Karpas-422 (cell line): ENCODE data around the gene IL15RA. TPM values are rescaled to one million over a fixed set of nuclear protein-coding genes. Genes with fewer than 3 reads are reported as not detected.

ENCODE experiments used
- DNase-seq: peaks from one replicate; pipeline ENCODE4 v3.0.0-alpha.2; 2015
- H2AFZ ChIP-seq: fragments of 200-600 bp; sonication (generic); 2 replicates; pipeline ENCODE4 v1.6.1; 2014; ENCODE audit warnings: antibody characterized with exemption, low read length, mixed read lengths
- H3K27ac ChIP-seq: fragments of 200-600 bp; sonication (generic); 2 replicates; pipeline ENCODE4 v1.5.1; 2014; ENCODE audit warnings: mild to moderate bottlenecking, low read length, moderate library complexity
- H3K27me3 ChIP-seq: fragments of 200-600 bp; sonication (generic); 2 replicates; pipeline ENCODE4 v1.6.1; 2014; ENCODE audit warnings: low read length, mixed read lengths
- H3K36me3 ChIP-seq: fragments of 200-600 bp; sonication (generic); 2 replicates; pipeline ENCODE4 v1.6.1; 2014; ENCODE audit warnings: low read length, mixed read lengths; ENCODE audit not compliant: insufficient read depth
- H3K4me1 ChIP-seq: fragments of 200-600 bp; sonication (generic); 2 replicates; pipeline ENCODE4 v1.6.1; 2014; ENCODE audit warnings: mild to moderate bottlenecking, low read length, mixed read lengths
- H3K4me2 ChIP-seq: fragments of 200-600 bp; sonication (generic); 2 replicates; pipeline ENCODE4 v1.6.1; 2014; ENCODE audit warnings: low read length, low read depth, mild to moderate bottlenecking; ENCODE audit not compliant: poor library complexity, severe bottlenecking
- H3K4me3 ChIP-seq: fragments of 200-600 bp; sonication (generic); 2 replicates; pipeline ENCODE4 v1.5.1; 2014; ENCODE audit warnings: mild to moderate bottlenecking, antibody characterized with exemption, low read length, mixed read lengths
- H3K79me2 ChIP-seq: fragments of 200-600 bp; sonication (generic); 2 replicates; pipeline ENCODE4 v1.6.1; 2014; ENCODE audit warnings: mild to moderate bottlenecking, low read length, mixed read lengths
- H3K9ac ChIP-seq: fragments of 200-600 bp; sonication (generic); 2 replicates; pipeline ENCODE4 v1.6.0; 2014; ENCODE audit warnings: low read length
- H3K9me2 ChIP-seq: fragments of 200-600 bp; sonication (generic), shearing (Covaris generic); replicated peaks from 2 replicates; pipeline ENCODE4 v1.6.0; 2014; ENCODE audit warnings: mild to moderate bottlenecking, low read length, moderate library complexity; ENCODE audit not compliant: insufficient read depth
- H3K9me3 ChIP-seq: fragments of 300-700, 200-600 bp; sonication (generic); 2 replicates; pipeline ENCODE4 v1.6.1; 2014; ENCODE audit warnings: low read length, mixed read lengths
- H4K20me1 ChIP-seq: fragments of 200-600 bp; sonication (generic); 2 replicates; pipeline ENCODE4 v1.6.1; 2014; ENCODE audit warnings: mild to moderate bottlenecking, antibody characterized with exemption, low read length, low read depth; ENCODE audit not compliant: insufficient read depth
- total RNA-seq: library from RNA; depleted of rRNA; stranded (reverse); fragments of >200 nt; shearing (Covaris generic); gene quantifications from 2 replicates; pipeline ENCODE4 v1.2.3, GENCODE V29; 2014; ENCODE audit warnings: low replicate concordance

The IL15RA gene
- total RNA-seq, 1 experiment from 2014 or later = not detected

DNA sequence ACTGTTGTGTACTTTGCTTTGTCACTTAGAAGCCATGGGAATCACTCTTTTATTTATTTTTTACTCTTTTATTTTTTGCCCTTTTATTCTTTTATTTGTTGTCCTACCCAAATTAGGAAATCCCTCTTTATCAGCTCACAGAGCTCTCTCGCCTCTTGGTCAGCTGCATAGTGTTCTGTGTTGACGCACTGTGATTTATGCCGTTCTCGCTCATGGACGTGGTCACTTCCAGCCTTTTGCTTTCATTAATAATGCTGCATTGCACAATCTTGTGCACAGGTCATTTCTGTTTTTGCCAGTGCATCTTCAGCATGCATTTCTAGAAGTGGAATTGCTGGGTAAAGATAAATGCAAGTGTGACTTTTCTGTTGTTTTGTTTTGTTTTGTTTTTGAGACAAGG, 45.0 kb downstream of the IL15RA start:
- H4K20me1 ChIP-seq = no peaks in the 10 kb centered on the region

DNA sequence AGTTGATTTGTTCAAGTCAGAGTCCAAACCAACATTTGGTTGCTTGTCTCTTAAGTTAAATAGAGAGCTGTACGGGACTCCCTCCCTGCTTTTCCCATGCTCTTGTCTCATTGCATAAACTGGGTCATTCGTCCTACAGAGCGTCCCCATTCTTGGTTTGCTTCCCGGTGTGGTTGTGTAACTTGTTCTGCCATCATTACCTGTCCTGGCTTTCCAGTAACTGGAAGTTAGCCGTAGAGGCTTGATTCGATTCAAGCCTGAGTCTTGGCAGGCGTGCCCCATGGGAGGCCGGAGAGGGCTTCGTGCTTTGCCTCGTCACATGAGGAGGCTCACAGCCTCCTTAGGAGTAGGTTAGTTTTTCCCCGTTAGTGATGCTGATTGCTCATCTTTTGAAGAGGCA, 47.1 kb downstream of the IL15RA start:
- no peaks in the 10 kb centered on the region for H4K20me1 ChIP-seq
- no peaks in the 10 kb centered on the region for H3K27me3 ChIP-seq
- no peaks in the 10 kb centered on the region for H3K9me3 ChIP-seq
- no peaks in the 10 kb centered on the region for H3K4me1 ChIP-seq
- H3K9ac ChIP-seq = no peak overlapping the region
- no peaks in the 10 kb centered on the region for H3K9me2 ChIP-seq
- H3K27ac ChIP-seq = no peak overlapping the region
- no peaks in the 10 kb centered on the region for H3K79me2 ChIP-seq
- DNase-seq = no peak
- H2AFZ ChIP-seq = no peak overlapping the region
- no peak overlapping the region for H3K4me3 ChIP-seq
- no peak overlapping the region for H3K4me2 ChIP-seq
- peaks cover 28% of the 10 kb centered on the region for H3K36me3 ChIP-seq

More for the DNA sequence above, 45.0 kb downstream of the IL15RA start:
- peaks cover 18% of the 10 kb centered on the region for H3K36me3 ChIP-seq
- H3K4me2 ChIP-seq = no peak overlapping the region
- no peaks in the 10 kb centered on the region for H3K9me3 ChIP-seq
- H3K4me1 ChIP-seq = no peaks in the 10 kb centered on the region
- no peaks in the 10 kb centered on the region for H3K27me3 ChIP-seq
- H3K79me2 ChIP-seq = no peaks in the 10 kb centered on the region
- H2AFZ ChIP-seq = no peak overlapping the region
- H3K4me3 ChIP-seq = no peak overlapping the region
- H3K9ac ChIP-seq = no peak overlapping the region
- no peak overlapping the region for H3K27ac ChIP-seq
- DNase-seq = no peak
- no peaks in the 10 kb centered on the region for H3K9me2 ChIP-seq

DNA sequence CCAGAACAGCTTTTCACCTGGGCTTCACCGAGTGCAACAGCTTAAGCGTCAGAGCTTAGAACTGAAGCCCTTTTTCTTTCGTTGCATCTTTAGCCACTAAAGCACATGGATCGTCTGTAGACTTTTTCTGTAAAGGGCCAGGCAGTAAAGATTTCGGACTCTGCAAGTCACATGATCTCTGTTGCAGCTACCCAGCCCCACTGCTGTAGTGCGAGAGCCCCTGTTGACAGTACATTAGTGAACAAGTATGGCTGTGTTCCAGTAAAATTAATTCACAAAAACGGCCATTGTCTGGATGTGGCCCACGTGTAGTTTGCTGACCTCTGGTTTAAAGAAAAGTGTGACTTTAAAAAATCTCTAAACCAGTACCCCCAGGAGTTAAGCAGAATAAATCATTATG, 47.9 kb downstream of the IL15RA start:
- H3K4me2 ChIP-seq = no peak overlapping the region
- H3K36me3 ChIP-seq = peaks cover 28% of the 10 kb centered on the region
- no peaks in the 10 kb centered on the region for H4K20me1 ChIP-seq
- no peak overlapping the region for H3K4me3 ChIP-seq
- H3K79me2 ChIP-seq = no peaks in the 10 kb centered on the region
- H3K9me3 ChIP-seq = no peaks in the 10 kb centered on the region
- H2AFZ ChIP-seq = no peak overlapping the region
- H3K9me2 ChIP-seq = no peaks in the 10 kb centered on the region
- H3K27me3 ChIP-seq = no peaks in the 10 kb centered on the region
- DNase-seq = no peak
- no peak overlapping the region for H3K27ac ChIP-seq
- no peak overlapping the region for H3K9ac ChIP-seq
- H3K4me1 ChIP-seq = no peaks in the 10 kb centered on the region

DNA sequence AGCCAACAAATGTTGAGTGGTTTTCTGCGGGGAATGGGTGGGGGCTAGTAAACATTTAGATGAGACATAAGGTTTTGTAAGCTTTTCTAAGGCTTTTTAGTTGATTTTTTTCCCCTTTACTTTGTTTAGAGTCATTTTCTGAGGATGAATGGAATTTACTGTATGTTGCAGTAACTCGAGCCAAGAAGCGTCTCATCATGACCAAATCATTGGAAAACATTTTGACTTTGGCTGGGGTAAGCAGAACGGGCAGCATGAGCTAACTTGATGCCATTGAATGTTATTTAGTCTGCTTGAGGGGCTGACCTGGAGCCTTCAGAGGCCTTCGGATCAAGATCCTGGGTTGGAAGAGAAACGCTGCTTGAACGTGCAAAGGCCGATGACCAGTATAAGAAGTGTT, 50.0 kb downstream of the IL15RA start:
- H4K20me1 ChIP-seq = no peaks in the 10 kb centered on the region
- peaks cover 31% of the 10 kb centered on the region for H3K36me3 ChIP-seq
- H3K4me3 ChIP-seq = no peak overlapping the region
- no peaks in the 10 kb centered on the region for H3K79me2 ChIP-seq
- no peak overlapping the region for H3K4me2 ChIP-seq
- no peaks in the 10 kb centered on the region for H3K27me3 ChIP-seq
- H3K27ac ChIP-seq = no peak overlapping the region
- H3K9me3 ChIP-seq = no peaks in the 10 kb centered on the region
- no peak overlapping the region for H2AFZ ChIP-seq
- no peaks in the 10 kb centered on the region for H3K4me1 ChIP-seq
- H3K9ac ChIP-seq = no peak overlapping the region
- DNase-seq = no peak
- H3K9me2 ChIP-seq = no peaks in the 10 kb centered on the region

DNA sequence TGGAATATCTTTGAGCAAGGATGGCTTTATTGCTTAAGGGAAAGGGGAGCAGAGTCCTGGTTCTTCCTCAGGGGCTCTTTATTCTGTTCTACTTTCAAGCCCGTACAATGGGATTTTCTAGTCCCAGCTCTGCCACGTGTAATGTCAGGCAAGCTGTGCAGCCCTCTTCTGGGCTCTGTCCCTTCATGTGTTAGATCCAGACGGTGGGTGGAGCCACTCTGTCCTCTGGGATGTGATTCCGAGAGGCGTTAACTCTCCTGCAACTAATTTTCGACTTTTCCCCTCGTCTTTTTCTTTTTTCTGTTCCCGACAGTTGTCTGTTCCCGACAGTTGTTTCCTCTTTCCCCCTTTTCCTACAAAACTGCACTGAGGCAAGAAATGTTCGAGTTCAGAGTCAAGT, 52.5 kb downstream of the IL15RA start:
- no peaks in the 10 kb centered on the region for H4K20me1 ChIP-seq
- no peak overlapping the region for H2AFZ ChIP-seq
- H3K4me3 ChIP-seq = no peak overlapping the region
- no peaks in the 10 kb centered on the region for H3K79me2 ChIP-seq
- H3K9ac ChIP-seq = no peak overlapping the region
- no peak overlapping the region for H3K4me2 ChIP-seq
- no peak for DNase-seq
- H3K9me3 ChIP-seq = no peaks in the 10 kb centered on the region
- H3K27me3 ChIP-seq = no peaks in the 10 kb centered on the region
- peaks cover 39% of the 10 kb centered on the region for H3K36me3 ChIP-seq
- no peak overlapping the region for H3K27ac ChIP-seq
- no peaks in the 10 kb centered on the region for H3K4me1 ChIP-seq
- H3K9me2 ChIP-seq = no peaks in the 10 kb centered on the region

DNA sequence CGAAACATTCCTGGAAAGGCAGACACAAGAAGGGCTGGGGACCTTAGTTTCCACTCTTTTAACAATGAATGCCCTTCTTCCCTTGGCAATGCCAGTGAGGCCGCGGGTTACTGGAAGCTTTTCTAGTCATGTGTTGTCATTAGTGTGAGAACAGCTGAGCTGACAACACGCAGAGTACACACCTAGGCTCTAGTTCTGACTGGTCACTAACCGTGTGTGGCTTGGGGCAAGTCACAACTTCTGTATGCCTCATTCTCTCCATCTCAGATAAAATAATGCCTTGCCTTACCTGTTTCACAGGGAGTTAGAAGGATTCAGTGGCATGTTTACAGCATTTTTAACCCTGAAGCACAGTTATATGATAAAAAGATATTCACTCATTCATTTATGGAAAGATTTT, 55.6 kb downstream of the IL15RA start:
- Histone ChIP-seq H3K9me2 (no peaks in the 10 kb centered on the region), H3K27ac (no peak overlapping the region), H3K9ac (no peak overlapping the region), H3K79me2 (no peaks in the 10 kb centered on the region), H3K36me3 (peaks cover 42% of the 10 kb centered on the region), H3K4me2 (no peak overlapping the region), H3K4me1 (no peaks in the 10 kb centered on the region), H4K20me1 (no peaks in the 10 kb centered on the region), H3K4me3 (no peak overlapping the region), H3K27me3 (no peaks in the 10 kb centered on the region), H3K9me3 (no peaks in the 10 kb centered on the region), H2AFZ (no peak overlapping the region)
- DNase-seq = no peak

DNA sequence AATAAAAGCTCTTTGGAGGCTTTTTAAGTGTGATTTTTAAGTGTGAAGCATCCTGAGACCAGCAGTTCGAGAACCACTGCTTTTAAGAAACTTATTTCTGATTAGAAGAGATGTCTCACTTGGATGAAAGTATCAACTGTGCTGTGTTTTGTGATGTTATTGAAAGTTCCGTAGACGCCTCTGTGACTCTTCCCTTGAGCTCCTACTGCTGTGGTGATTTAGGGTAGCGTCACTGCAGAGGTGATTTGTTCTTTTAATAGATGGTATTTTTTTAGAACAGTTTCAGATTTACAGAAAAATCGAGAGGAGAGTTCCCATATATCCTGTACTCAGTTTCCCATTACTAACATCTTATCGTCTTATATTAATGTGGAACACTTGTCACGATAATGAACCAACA, 57.8 kb downstream of the IL15RA start:
- Histone ChIP-seq H3K27ac (no peak overlapping the region), H4K20me1 (no peaks in the 10 kb centered on the region), H3K27me3 (no peaks in the 10 kb centered on the region), H3K36me3 (peaks cover 54% of the 10 kb centered on the region; the same call in 1 of the 2 replicates), H3K9ac (no peak overlapping the region), H3K79me2 (no peaks in the 10 kb centered on the region), H3K4me1 (no peaks in the 10 kb centered on the region), H3K4me3 (no peak overlapping the region), H3K9me2 (no peaks in the 10 kb centered on the region), H2AFZ (no peak overlapping the region), H3K4me2 (no peak overlapping the region), H3K9me3 (no peaks in the 10 kb centered on the region)
- DNase-seq = no peak

DNA sequence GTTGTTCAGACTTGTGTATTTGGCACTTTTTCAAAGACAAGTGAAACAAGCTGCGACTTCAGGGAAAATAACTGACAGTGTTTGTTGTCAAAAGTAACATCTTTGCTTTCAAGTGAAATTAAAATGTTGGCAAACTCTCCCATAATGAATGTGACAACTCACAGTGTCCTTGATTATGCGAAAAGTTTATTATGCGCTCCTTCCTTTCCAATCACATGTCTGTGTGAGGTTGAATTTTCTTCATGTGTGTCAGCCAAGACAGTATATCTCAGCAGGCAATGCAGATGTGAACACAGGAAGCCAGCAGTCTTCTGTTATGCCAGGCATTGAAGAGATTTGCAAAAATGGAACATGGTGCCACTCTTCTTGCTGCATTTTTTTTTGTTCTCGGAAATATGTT, 58.6 kb downstream of the IL15RA start:
- peaks cover 59% of the 10 kb centered on the region; the same call in 1 of the 2 replicates for H3K36me3 ChIP-seq
- H4K20me1 ChIP-seq = no peaks in the 10 kb centered on the region

DNA sequence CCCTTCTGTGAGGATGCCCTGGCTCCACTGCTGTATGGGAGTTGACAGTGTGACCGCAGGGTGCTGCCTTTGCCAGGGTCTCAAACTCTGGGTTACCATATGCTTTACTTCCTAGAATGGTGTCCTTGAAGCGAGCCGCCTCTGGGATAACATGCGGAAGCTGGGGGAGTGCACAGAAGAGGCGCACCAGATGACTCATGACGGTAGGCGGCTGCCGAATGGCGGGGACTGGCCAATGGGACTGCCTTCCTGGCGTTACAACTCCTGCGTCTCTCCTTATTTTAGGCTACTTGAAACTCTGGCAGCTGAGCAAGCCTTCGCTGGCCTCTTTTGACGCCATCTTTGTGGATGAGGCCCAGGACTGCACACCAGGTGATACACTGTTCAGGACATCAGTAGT, 60.0 kb downstream of the IL15RA start:
- Histone ChIP-seq H3K4me2 (no peak overlapping the region), H3K27ac (no peak overlapping the region), H3K4me3 (no peak overlapping the region), H3K9me3 (no peaks in the 10 kb centered on the region), H3K36me3 (peaks cover 59% of the 10 kb centered on the region; the same call in 1 of the 2 replicates), H4K20me1 (no peaks in the 10 kb centered on the region), H3K79me2 (no peaks in the 10 kb centered on the region), H3K4me1 (no peaks in the 10 kb centered on the region), H2AFZ (no peak overlapping the region), H3K9me2 (no peaks in the 10 kb centered on the region), H3K27me3 (no peaks in the 10 kb centered on the region), H3K9ac (no peak overlapping the region)
- no peak for DNase-seq

More for the DNA sequence above, 58.6 kb downstream of the IL15RA start:
- H3K9me2 ChIP-seq = no peaks in the 10 kb centered on the region
- no peaks in the 10 kb centered on the region for H3K4me1 ChIP-seq
- H3K79me2 ChIP-seq = no peaks in the 10 kb centered on the region
- no peaks in the 10 kb centered on the region for H3K9me3 ChIP-seq
- H3K4me3 ChIP-seq = no peak overlapping the region
- DNase-seq = no peak
- H3K4me2 ChIP-seq = no peak overlapping the region
- H3K27me3 ChIP-seq = no peaks in the 10 kb centered on the region
- H2AFZ ChIP-seq = no peak overlapping the region
- no peak overlapping the region for H3K27ac ChIP-seq
- H3K9ac ChIP-seq = no peak overlapping the region
